Natural killer cell (primary cell): Measurements from ENCODE around the gene HHAT. TPM values are rescaled to one million over a fixed set of nuclear protein-coding genes. Genes with fewer than 3 reads are reported as not detected.

Source experiments
- ATAC-seq, 3 donors: fragments of 150-1000 bp in 2 of 3; fragments of 200-7000 bp in 1 of 3; cut with Tn5 transposase; 1 replicate in 1 of 3; 2 replicates in 2 of 3; pipeline ENCODE4 v1.10.0; 2021; ENCODE audit warnings: mild to moderate bottlenecking in 2 of 3, moderate library complexity in 2 of 3
- DNase-seq, 2 donors: peaks; one replicate each; pipeline versions ENCODE4 v3.0.0 to v3.0.0-alpha.2; 2013 to 2021; ENCODE audit warnings: mixed read lengths in 1 of 2
- H3K27ac ChIP-seq: one replicate; pipeline ENCODE4 v1.5.1; 2013; ENCODE audit warnings: mild to moderate bottlenecking, low read length
- H3K27me3 ChIP-seq: one replicate; pipeline ENCODE4 v1.6.1; 2013; ENCODE audit warnings: low read length; ENCODE audit not compliant: control insufficient read depth, insufficient read depth
- H3K36me3 ChIP-seq: one replicate; pipeline ENCODE4 v1.6.1; 2013; ENCODE audit warnings: low read length; ENCODE audit not compliant: control insufficient read depth, insufficient read depth
- H3K4me1 ChIP-seq: one replicate; pipeline ENCODE4 v1.6.1; 2013; ENCODE audit warnings: low read length; ENCODE audit not compliant: control insufficient read depth, insufficient read depth
- H3K4me3 ChIP-seq: one replicate; pipeline ENCODE4 v1.5.1; 2013; ENCODE audit warnings: low read length
- H3K9me3 ChIP-seq: one replicate; pipeline ENCODE4 v1.6.1; 2013; ENCODE audit warnings: low read length; ENCODE audit not compliant: control insufficient read depth, insufficient read depth
- H3K27ac Mint-ChIP-seq, 2 donors: one replicate each; pipeline ENCODE4 v1.8.0; 2022; ENCODE audit warnings: mild to moderate bottlenecking in 2 of 2, mixed read lengths in 2 of 2, moderate library complexity in 1 of 2
- H3K27me3 Mint-ChIP-seq, 2 donors: one replicate each; pipeline ENCODE4 v1.8.0; 2022; ENCODE audit warnings: low read depth in 2 of 2, mixed read lengths in 2 of 2
- H3K36me3 Mint-ChIP-seq: one replicate; pipeline ENCODE4 v1.8.0; 2022; ENCODE audit warnings: mixed read lengths
- H3K4me1 Mint-ChIP-seq, 2 donors: one replicate each; pipeline ENCODE4 v1.8.0; 2022; ENCODE audit warnings: mixed read lengths in 2 of 2
- H3K4me3 Mint-ChIP-seq: one replicate; pipeline ENCODE4 v1.8.0; 2022; ENCODE audit warnings: mild to moderate bottlenecking, moderate library complexity, mixed read lengths
- H3K9me3 Mint-ChIP-seq, 2 donors: one replicate each; pipeline ENCODE4 v1.8.0; 2022; ENCODE audit warnings: mixed read lengths in 2 of 2
- WGBS: methylation state at CpG from one replicate; pipeline ENCODE4 v1.1.7; 2013; ENCODE audit warnings: missing lambda C conversion rate; ENCODE audit not compliant: insufficient coverage; 5-methylcytosine and 5-hydroxymethylcytosine counted together
- intact Hi-C: fragments of 100-400 bp; cut with micrococcal nuclease; formaldehyde crosslinking; loops from one replicate; pipeline ENCODE4 v1.14.2; 2022
- total RNA-seq, 4 donors: library from RNA; stranded (reverse); fragments of 120-200 nt in 1 of 4; gene quantifications; one replicate each; pipeline versions ENCODE4 v1.2.3 to v1.2.4, GENCODE V29; 2013 to 2022
- TF ChIP-seq, protein P1 (sequence below): fragments of 200-600 bp; IDR thresholded peaks from one replicate; pipeline ENCODE4 v1.8.0; 2022; ENCODE audit warnings: antibody characterized with exemption

HHAT gene
- total RNA-seq, 3 donors from 2014 or later (not counting 1 experiment from before 2014, with no cell fraction given) = 0.79 to 1.1 (median 0.82) TPM

GRCh38 chr1:210629276-210629675 is 300.6 kb downstream of the HHAT start:
- Histone ChIP-seq H3K4me1 (no peaks in the 10 kb centered on the region), H3K36me3 (no peaks in the 10 kb centered on the region), H3K27ac (no peak overlapping the region), H3K9me3 (no peaks in the 10 kb centered on the region), H3K4me3 (no peak overlapping the region), H3K27me3 (no peaks in the 10 kb centered on the region)
- no peak overlapping the region for H3K27ac Mint-ChIP-seq
- DNase-seq (no peak), ATAC-seq (no peak)
- no peaks in the 10 kb centered on the region for H3K36me3 Mint-ChIP-seq
- peaks cover 0 to 3% of the 10 kb centered on the region in 2 donors for H3K27me3 Mint-ChIP-seq
- H3K4me3 Mint-ChIP-seq = no peak overlapping the region
- WGBS = 88% methylated on average over 2 of the region's 2 CpGs
- intact Hi-C loops = no loop called here
- no peaks in the 10 kb centered on the region for H3K4me1 Mint-ChIP-seq
- H3K9me3 Mint-ChIP-seq = no peaks in the 10 kb centered on the region
- TF ChIP-seq, protein P1, sequence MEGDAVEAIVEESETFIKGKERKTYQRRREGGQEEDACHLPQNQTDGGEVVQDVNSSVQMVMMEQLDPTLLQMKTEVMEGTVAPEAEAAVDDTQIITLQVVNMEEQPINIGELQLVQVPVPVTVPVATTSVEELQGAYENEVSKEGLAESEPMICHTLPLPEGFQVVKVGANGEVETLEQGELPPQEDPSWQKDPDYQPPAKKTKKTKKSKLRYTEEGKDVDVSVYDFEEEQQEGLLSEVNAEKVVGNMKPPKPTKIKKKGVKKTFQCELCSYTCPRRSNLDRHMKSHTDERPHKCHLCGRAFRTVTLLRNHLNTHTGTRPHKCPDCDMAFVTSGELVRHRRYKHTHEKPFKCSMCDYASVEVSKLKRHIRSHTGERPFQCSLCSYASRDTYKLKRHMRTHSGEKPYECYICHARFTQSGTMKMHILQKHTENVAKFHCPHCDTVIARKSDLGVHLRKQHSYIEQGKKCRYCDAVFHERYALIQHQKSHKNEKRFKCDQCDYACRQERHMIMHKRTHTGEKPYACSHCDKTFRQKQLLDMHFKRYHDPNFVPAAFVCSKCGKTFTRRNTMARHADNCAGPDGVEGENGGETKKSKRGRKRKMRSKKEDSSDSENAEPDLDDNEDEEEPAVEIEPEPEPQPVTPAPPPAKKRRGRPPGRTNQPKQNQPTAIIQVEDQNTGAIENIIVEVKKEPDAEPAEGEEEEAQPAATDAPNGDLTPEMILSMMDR = no peak

GRCh38 chr1:210631399-210631798 is 302.7 kb downstream of the HHAT start:
- Mint-ChIP-seq H3K9me3 (no peaks in the 10 kb centered on the region), H3K27ac (no peak overlapping the region), H3K27me3 (no peaks in the 10 kb centered on the region), H3K36me3 (no peaks in the 10 kb centered on the region), H3K4me1 (no peaks in the 10 kb centered on the region), H3K4me3 (no peak overlapping the region)
- Histone ChIP-seq H3K36me3 (no peaks in the 10 kb centered on the region), H3K4me3 (no peak overlapping the region), H3K4me1 (no peaks in the 10 kb centered on the region), H3K9me3 (no peaks in the 10 kb centered on the region), H3K27me3 (no peaks in the 10 kb centered on the region), H3K27ac (no peak overlapping the region)
- TF ChIP-seq, protein P1 = no peak
- ATAC-seq = no peak
- no peak for DNase-seq
- 88% methylated on average over 3 of the region's 3 CpGs for WGBS
- intact Hi-C loops = no loop called here

- no peaks in the 10 kb centered on the region for H3K9me3 Mint-ChIP-seq
- DNase-seq (no peak), ATAC-seq (no peak)
- H3K27ac Mint-ChIP-seq = no peak overlapping the region
- Histone ChIP-seq H3K4me1 (no peaks in the 10 kb centered on the region), H3K36me3 (no peaks in the 10 kb centered on the region), H3K4me3 (no peak overlapping the region), H3K27ac (no peak overlapping the region), H3K9me3 (no peaks in the 10 kb centered on the region), H3K27me3 (no peaks in the 10 kb centered on the region)
- TF ChIP-seq, protein P1 = no peak
- H3K36me3 Mint-ChIP-seq = no peaks in the 10 kb centered on the region
- intact Hi-C loops = no loop called here
- WGBS = 95% methylated on average over 3 of the region's 3 CpGs
- no peaks in the 10 kb centered on the region for H3K27me3 Mint-ChIP-seq
- H3K4me3 Mint-ChIP-seq = no peak overlapping the region
- no peaks in the 10 kb centered on the region for H3K4me1 Mint-ChIP-seq
Measured at GRCh38 chr1:210633140-210633539, 304.4 kb downstream of the HHAT start.

- Mint-ChIP-seq H3K4me3 (no peak overlapping the region), H3K9me3 (no peaks in the 10 kb centered on the region), H3K27me3 (no peaks in the 10 kb centered on the region), H3K4me1 (no peaks in the 10 kb centered on the region), H3K36me3 (no peaks in the 10 kb centered on the region), H3K27ac (no peak overlapping the region)
- H3K27ac ChIP-seq = no peak overlapping the region
- DNase-seq (no peak), ATAC-seq (no peak)
- intact Hi-C loops = no loop called here
- WGBS = 90% methylated on average over 6 of the region's 6 CpGs
- no peaks in the 10 kb centered on the region for H3K36me3 ChIP-seq
- H3K27me3 ChIP-seq = no peaks in the 10 kb centered on the region
- TF ChIP-seq, protein P1 = no peak
- H3K4me3 ChIP-seq = no peak overlapping the region
- H3K9me3 ChIP-seq = no peaks in the 10 kb centered on the region
- H3K4me1 ChIP-seq = no peaks in the 10 kb centered on the region
Measured at GRCh38 chr1:210633636-210634035, 304.9 kb downstream of the HHAT start.
